ENCODE data around the gene NUDT4B. TPM values are rescaled to one million over a fixed set of nuclear protein-coding genes. Genes with fewer than 3 reads are reported as not detected.
"Not testable (repeated sequence)": the region's sequence is repeated elsewhere in the genome, so short reads cannot be mapped to it uniquely, and the experiment has no call there.

The NUDT4B gene
- total RNA-seq, 1 donor from 2014 or later, result 52.5 TPM

DNA sequence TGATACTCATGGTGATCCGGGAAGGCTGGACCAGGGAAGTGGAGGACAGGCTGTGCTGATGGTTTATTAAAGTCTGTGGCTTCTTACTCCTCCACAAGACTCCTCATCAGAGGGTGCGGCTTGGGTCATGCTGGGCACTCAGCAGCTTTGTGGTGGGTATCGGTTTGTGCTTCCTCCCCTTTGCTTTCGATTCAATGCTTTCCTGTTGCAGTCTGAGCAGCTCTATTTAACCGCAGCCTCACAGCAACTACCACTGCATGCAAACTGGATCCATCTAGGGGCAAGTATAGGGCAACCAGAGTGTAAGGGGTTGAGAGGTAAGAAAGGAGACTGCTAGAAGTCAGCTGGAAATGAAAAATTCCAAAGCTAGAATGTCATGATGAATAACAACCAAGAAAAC is 9.8 kb downstream of the NUDT4B start:
- H3K27me3 ChIP-seq; DNase-seq (ENCODE audit: low spot score in 2 of 2); H3K9me3 ChIP-seq; intact Hi-C loops (cut with DNase I); H3K4me1 ChIP-seq; H3K36me3 ChIP-seq; H3K27ac ChIP-seq; H3K4me3 ChIP-seq: not testable (repeated sequence)

DNA sequence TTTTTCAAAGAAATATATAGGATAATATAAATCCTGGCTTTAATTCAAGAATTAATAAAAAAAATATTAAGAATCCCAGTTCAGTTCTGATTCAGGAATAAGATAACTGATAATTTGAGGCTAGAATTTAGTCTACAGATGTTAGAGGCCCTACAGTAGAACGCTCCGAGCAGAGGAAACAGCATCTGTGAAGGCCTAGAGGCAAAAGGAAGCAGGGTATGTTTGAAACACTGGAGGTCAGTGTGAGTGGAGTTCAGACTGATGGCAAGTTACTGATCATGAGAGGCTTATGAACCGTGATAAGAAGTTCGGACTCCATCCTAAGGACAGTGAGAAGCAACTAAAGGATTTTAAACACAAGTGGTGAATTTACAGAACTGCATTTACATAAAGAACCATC is 10.4 kb downstream of the NUDT4B start:
- H3K27me3 ChIP-seq; H3K36me3 ChIP-seq; H3K9me3 ChIP-seq; H3K27ac ChIP-seq; intact Hi-C loops (cut with DNase I); H3K4me3 ChIP-seq; H3K4me1 ChIP-seq; DNase-seq (ENCODE audit: low spot score in 2 of 2): not testable (repeated sequence)

GRCh38 chr1:148759749-148760148 is 11.2 kb downstream of the NUDT4B start:
- intact Hi-C loops (cut with DNase I); H3K27me3 ChIP-seq; H3K4me3 ChIP-seq; H3K4me1 ChIP-seq; H3K9me3 ChIP-seq; H3K36me3 ChIP-seq: not testable (repeated sequence)
- DNase-seq (ENCODE audit: low spot score in 2 of 2), result peak; percentile 6 to 81
- peak overlapping the region; percentile 45 to 61 for H3K27ac ChIP-seq

GRCh38 chr1:148760206-148760605 is 11.6 kb downstream of the NUDT4B start:
- H3K27ac ChIP-seq; H3K27me3 ChIP-seq; H3K36me3 ChIP-seq; H3K9me3 ChIP-seq; H3K4me1 ChIP-seq; H3K4me3 ChIP-seq; DNase-seq (ENCODE audit: low spot score in 2 of 2); intact Hi-C loops (cut with DNase I): not testable (repeated sequence)

GRCh38 chr1:148761360-148761759 is 12.8 kb downstream of the NUDT4B start:
- H3K9me3 ChIP-seq; DNase-seq (ENCODE audit: low spot score in 2 of 2); intact Hi-C loops (cut with DNase I); H3K4me1 ChIP-seq; H3K4me3 ChIP-seq; H3K36me3 ChIP-seq; H3K27me3 ChIP-seq; H3K27ac ChIP-seq: not testable (repeated sequence)

DNA sequence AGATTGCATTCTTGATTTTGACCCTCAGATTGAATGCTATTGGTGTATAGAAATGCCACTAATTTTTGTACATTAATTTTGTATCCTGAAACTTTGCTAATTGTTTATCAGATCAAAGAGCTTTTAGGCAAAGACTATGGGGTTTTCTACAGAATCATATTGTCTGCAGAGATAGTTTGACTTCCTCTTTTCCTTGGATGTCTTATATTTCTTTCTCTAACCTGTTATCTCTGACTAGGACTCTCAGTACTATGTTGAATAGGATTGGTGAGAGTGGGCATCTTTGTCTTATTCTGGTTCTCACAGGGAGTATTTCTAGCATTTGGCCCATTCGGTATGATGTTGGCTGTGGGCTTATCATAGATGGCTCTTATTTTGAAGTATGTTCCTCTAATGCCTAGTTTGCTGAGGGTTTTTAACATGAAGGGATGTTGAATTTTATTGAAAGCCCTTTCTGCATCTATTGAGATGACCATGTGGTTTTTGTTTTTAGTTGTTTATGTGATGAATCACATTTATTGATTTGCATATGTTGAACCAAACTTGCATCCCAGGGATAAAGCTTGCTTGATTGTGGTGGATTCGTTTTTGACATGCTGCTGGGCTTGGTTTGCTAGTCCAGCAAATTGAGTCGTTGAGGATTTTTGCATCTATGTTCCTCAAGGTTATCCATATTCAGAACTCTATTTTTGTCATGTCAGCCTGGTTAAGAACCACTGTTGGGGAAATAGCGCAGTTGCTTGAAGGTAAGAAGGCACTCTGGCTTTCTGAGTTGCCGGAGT is 16.9 kb downstream of the NUDT4B start:
- H3K4me3 ChIP-seq; DNase-seq (ENCODE audit: low spot score in 2 of 2); intact Hi-C loops (cut with DNase I); H3K27me3 ChIP-seq; H3K9me3 ChIP-seq; H3K27ac ChIP-seq; H3K4me1 ChIP-seq; H3K36me3 ChIP-seq: not testable (repeated sequence)

GRCh38 chr1:148768541-148768940 is 20.0 kb downstream of the NUDT4B start:
- intact Hi-C loops (cut with DNase I); H3K9me3 ChIP-seq: not testable (repeated sequence)

GRCh38 chr1:148769495-148769894 is 20.9 kb downstream of the NUDT4B start:
- DNase-seq (ENCODE audit: low spot score in 2 of 2); H3K4me1 ChIP-seq; H3K36me3 ChIP-seq; H3K9me3 ChIP-seq; intact Hi-C loops (cut with DNase I); H3K27me3 ChIP-seq; H3K27ac ChIP-seq; H3K4me3 ChIP-seq: not testable (repeated sequence)

More at GRCh38 chr1:148768541-148768940, 20.0 kb downstream of the NUDT4B start:
- H3K36me3 ChIP-seq; H3K27me3 ChIP-seq; H3K4me1 ChIP-seq; H3K27ac ChIP-seq; H3K4me3 ChIP-seq; DNase-seq (ENCODE audit: low spot score in 2 of 2): not testable (repeated sequence)

DNA sequence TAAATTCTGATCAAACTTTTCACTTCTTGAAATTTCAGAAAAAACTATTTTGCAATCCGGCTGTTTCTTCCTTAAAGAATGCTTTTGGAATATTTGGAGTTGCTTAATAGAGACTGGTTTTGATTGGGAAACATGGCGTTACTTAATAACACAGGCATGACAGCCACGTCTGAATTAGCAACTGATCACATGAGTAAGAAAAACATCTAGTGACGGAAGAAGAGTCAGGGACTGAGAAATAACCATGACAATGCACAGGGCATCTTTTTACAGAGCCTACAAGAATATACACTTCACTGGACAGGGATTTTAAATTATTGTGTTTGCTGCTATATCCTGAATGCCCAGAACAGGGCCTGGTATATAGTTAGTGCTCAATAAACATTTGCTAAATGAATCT is 25.1 kb downstream of the NUDT4B start:
- intact Hi-C loops (cut with DNase I); H3K4me1 ChIP-seq; H3K27ac ChIP-seq; H3K27me3 ChIP-seq; DNase-seq (ENCODE audit: low spot score in 2 of 2); H3K36me3 ChIP-seq; H3K9me3 ChIP-seq; H3K4me3 ChIP-seq: not testable (repeated sequence)

GRCh38 chr1:148774102-148774501 is 25.5 kb downstream of the NUDT4B start:
- H3K4me1 ChIP-seq; H3K9me3 ChIP-seq; DNase-seq (ENCODE audit: low spot score in 2 of 2); intact Hi-C loops (cut with DNase I); H3K4me3 ChIP-seq; H3K36me3 ChIP-seq; H3K27ac ChIP-seq; H3K27me3 ChIP-seq: not testable (repeated sequence)

DNA sequence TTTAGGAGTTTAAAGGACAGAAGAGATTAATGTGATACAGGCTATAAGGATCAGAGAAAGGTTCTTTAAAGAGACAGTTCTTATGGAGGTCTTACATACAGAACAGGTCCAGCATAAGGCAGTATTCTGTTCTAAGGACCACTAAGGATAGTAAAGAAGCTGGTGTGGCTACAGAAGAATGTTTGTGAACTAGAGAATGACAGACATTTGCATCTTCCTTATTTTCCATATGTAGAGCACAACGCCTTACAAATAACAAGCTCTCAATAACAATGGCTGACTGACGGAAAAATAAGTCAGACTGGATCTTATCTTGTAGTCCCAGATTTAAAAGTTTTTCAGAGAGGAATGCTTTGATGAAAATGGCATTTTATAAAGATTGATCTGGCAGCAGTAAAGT is 26.7 kb downstream of the NUDT4B start:
- H3K36me3 ChIP-seq; DNase-seq (ENCODE audit: low spot score in 2 of 2); H3K4me1 ChIP-seq; H3K4me3 ChIP-seq; H3K27me3 ChIP-seq; H3K9me3 ChIP-seq; intact Hi-C loops (cut with DNase I); H3K27ac ChIP-seq: not testable (repeated sequence)

DNA sequence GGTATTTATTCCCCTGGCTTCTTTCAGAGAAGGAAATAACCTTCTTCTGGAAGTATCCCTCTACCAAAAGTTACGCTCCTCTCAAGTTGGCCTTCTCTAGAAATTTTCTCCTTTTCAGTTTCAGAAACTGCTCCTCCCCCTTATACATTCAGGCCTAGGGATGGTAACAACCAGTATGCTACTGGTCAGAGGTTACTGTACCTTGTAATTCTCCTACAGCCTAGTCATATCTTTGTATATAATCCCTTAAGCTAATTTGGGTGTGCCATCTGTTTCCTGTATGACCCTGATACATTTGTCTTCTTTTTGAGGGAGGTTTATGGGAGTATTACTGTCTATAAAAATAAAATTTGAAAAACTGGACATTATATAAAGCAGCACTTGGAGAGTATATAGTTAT is 29.1 kb downstream of the NUDT4B start:
- H3K9me3 ChIP-seq; intact Hi-C loops (cut with DNase I); H3K36me3 ChIP-seq; DNase-seq (ENCODE audit: low spot score in 2 of 2); H3K27me3 ChIP-seq; H3K4me1 ChIP-seq; H3K4me3 ChIP-seq; H3K27ac ChIP-seq: not testable (repeated sequence)

DNA sequence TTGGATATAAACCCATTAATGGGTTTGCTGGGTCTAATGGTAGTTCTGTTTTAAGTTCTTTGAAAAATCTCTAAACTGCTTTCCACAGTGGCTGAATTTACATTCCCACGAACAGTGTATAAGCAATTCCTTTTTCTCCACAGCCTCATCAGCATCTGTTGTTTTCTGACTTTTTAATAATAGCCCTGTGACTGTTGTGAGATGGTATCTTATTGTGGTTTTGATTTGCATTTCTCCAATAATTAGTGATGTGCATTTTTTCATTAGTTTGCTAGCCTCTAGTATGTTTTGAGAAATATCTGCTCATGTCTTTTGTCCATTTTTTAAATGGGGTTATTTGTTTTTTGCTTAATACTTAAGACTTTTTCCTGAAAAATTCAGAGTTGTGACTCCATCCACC is 31.8 kb downstream of the NUDT4B start:
- H3K9me3 ChIP-seq; H3K4me3 ChIP-seq; H3K27ac ChIP-seq; H3K36me3 ChIP-seq; H3K4me1 ChIP-seq; H3K27me3 ChIP-seq; intact Hi-C loops (cut with DNase I); DNase-seq (ENCODE audit: low spot score in 2 of 2): not testable (repeated sequence)

GRCh38 chr1:148791543-148792099 is 43.0 kb downstream of the NUDT4B start:
- H3K9me3 ChIP-seq; H3K36me3 ChIP-seq; H3K4me1 ChIP-seq; DNase-seq (ENCODE audit: low spot score in 2 of 2); H3K27me3 ChIP-seq; intact Hi-C loops (cut with DNase I); H3K27ac ChIP-seq; H3K4me3 ChIP-seq: not testable (repeated sequence)

All from ascending aorta (tissue), 2 donors.